Gastroesophageal sphincter (tissue), 3 donors: ENCODE data around the gene IRF8.

Experiments used
- POLR2A ChIP-seq, 2 donors: fragments of 450-650 bp; IDR thresholded peaks; one replicate each; pipeline ENCODE4 v1.6.1; 2017; ENCODE audit warnings: antibody characterized with exemption in 2 of 2, mild to moderate bottlenecking in 2 of 2, moderate library complexity in 1 of 2
- POLR2AphosphoS5 ChIP-seq: sonication (generic); formaldehyde crosslinking; IDR thresholded peaks from one replicate; pipeline ENCODE4 v1.6.1; 2017; ENCODE audit warnings: antibody characterized with exemption
- TF ChIP-seq, protein P1 (sequence below), 4 experiments: fragments of 200-600 bp in 2 of 4; fragments of 450-650 bp in 2 of 4; sonication (generic) in 1 of 4; IDR thresholded peaks; one replicate each; pipeline ENCODE4 v1.5.1; 2017 to 2019; ENCODE audit warnings: antibody characterized with exemption in 4 of 4, mild to moderate bottlenecking in 2 of 4, moderate library complexity in 2 of 4

GRCh38 chr16:85967111-85967510 lies 68.1 kb downstream of the IRF8 start:
- no peak for TF ChIP-seq POLR2A (IDR thresholded peaks at IDR 0.05)
- TF ChIP-seq, protein P1, sequence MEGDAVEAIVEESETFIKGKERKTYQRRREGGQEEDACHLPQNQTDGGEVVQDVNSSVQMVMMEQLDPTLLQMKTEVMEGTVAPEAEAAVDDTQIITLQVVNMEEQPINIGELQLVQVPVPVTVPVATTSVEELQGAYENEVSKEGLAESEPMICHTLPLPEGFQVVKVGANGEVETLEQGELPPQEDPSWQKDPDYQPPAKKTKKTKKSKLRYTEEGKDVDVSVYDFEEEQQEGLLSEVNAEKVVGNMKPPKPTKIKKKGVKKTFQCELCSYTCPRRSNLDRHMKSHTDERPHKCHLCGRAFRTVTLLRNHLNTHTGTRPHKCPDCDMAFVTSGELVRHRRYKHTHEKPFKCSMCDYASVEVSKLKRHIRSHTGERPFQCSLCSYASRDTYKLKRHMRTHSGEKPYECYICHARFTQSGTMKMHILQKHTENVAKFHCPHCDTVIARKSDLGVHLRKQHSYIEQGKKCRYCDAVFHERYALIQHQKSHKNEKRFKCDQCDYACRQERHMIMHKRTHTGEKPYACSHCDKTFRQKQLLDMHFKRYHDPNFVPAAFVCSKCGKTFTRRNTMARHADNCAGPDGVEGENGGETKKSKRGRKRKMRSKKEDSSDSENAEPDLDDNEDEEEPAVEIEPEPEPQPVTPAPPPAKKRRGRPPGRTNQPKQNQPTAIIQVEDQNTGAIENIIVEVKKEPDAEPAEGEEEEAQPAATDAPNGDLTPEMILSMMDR (IDR thresholded peaks at IDR 0.05) = no peak
- TF ChIP-seq POLR2AphosphoS5 = no peak
